Frontal cortex (tissue), 4 donors: ENCODE results near the gene RTTN. TPM values are rescaled to one million over a fixed set of nuclear protein-coding genes. Genes with fewer than 3 reads are reported as not detected.

Experiments
- DNase-seq, 2 donors: peaks; one replicate each; pipeline ENCODE4 v3.0.0; 2012; ENCODE audit warnings: low spot score in 2 of 2
- FAIRE-seq: peaks from 2 replicates; lab custom pipeline; 2012; peaks lifted over from hg19 to GRCh38; lab: Jason Lieb, UNC
- total RNA-seq: library from RNA; depleted of rRNA; stranded (reverse); fragments of >200 nt; gene quantifications from one replicate; pipeline ENCODE4 v1.2.3, GENCODE V29; 2014
- donor health status: control.
- donor health status: control.
- donor health status: control.

The RTTN gene
- total RNA-seq, 1 donor from 2014 or later, result 29.3 TPM

GRCh38 chr18:70089858-70090257, 115.6 kb downstream of the RTTN start:
- FAIRE-seq (no peak), DNase-seq (no peak)

GRCh38 chr18:70086085-70086484, 119.4 kb downstream of the RTTN start:
- FAIRE-seq, result no peak
- no peak for DNase-seq

GRCh38 chr18:70085641-70086040, 119.8 kb downstream of the RTTN start:
- no peak for FAIRE-seq
- DNase-seq, result no peak

- DNase-seq (no peak), FAIRE-seq (no peak)
Measured at GRCh38 chr18:70082430-70082829, 123.1 kb downstream of the RTTN start.

DNA sequence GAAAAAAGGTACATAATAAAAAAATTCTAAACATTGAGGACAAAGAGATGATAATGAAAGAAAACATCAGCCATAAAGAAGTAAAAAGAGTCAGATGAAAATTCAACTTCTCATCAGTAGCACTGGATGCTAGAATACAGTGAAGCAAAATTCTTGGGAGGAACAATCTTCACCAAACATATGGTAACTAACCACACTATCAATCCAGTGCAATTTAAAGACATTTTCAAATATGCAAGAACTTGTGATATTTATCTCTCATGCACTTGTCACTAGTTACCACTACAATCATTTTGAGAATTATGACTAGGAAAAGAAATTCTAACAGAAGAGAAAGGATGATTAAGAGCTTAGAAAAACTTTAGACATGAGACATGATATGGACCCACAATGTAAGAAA, 127.4 kb downstream of the RTTN start:
- FAIRE-seq, result no peak
- DNase-seq, result no peak

GRCh38 chr18:70075906-70076305, 129.6 kb downstream of the RTTN start:
- DNase-seq (no peak), FAIRE-seq (no peak)

DNA sequence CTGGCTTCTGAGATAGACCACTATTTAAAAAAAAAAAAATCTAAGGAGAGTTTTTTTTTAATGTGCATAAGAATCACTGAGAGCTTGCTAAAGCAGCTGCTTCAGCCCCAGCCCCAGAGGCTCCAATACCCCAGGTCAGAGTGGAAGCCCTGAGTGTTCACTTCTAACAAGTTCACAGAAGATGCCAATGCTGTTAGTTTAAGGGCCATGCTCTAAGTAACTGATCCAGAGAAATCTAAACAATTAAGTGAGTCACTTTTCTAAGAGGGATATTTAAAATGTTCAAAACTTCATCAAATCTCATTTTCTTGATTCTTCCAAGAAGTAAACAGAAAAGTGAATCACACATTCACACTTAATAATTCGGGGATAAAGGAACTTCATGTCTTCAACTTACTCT, 131.4 kb downstream of the RTTN start:
- FAIRE-seq (no peak), DNase-seq (no peak)

DNA sequence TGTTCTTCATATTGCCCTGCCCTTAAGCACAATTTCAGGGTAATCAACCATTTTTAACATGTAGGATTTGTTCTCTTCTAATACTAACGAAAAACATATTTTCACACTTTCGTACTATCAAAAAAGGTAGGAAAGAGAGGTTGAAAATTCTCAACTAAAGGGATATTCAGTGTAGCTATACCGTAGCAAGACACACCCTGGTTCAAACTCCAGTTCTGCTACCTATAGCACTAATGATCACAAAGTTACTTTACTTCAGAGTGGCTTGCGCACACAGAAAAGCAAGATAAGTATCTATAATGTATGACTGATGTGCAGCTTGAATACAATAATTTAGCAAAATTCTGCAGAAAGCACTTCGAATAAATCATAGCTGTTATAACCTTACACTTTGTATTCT, 132.1 kb downstream of the RTTN start:
- FAIRE-seq (no peak), DNase-seq (no peak)

- FAIRE-seq, result peak; percentile 13
- no peak for DNase-seq
Measured at GRCh38 chr18:70072678-70073077, 132.8 kb downstream of the RTTN start.

- FAIRE-seq (no peak), DNase-seq (no peak)
Measured at GRCh38 chr18:70069965-70070364, 135.5 kb downstream of the RTTN start.

DNA sequence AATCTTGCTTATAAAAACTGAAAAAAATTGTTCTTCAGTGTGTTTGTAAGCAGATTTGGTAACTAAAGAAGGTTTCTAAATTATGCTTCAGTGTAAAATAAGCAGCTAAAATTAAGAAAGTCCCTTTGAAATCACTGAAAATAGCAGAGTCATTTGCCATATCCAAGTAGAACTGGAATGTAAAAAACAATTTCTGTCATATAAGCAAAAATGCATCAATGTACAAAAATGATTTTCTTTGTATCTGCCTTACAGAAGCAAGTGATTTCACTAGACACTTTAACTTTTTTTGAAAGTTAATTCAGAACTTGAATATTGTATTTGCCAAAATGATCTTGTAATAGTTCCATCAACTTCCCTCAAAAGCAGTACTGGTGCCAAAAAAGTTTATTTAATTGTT, 136.1 kb downstream of the RTTN start:
- no peak for FAIRE-seq
- no peak for DNase-seq

GRCh38 chr18:70068981-70069380, 136.5 kb downstream of the RTTN start:
- FAIRE-seq, result no peak
- no peak for DNase-seq

GRCh38 chr18:70059684-70060083, 145.8 kb downstream of the RTTN start:
- DNase-seq, result no peak
- no peak for FAIRE-seq

DNA sequence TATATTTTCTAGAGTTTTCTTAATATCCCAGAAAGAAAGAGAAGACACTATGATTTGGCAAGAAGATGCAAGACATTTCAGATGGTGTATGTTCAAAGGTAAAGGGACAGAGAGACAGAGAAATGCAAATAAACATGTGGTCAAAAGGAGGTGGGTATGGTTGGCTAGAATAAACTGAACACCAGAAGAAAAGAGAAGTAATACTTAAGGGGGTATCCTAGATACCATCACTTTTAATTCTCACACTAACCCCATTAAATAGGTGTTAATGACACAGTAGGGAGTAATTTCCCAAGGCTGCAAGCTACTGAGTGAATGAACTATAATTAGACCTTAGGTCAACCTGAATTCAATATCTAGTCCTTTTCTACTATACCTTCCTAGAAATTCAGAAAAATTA, 146.6 kb downstream of the RTTN start:
- no peak for DNase-seq
- FAIRE-seq, result no peak

- DNase-seq, result no peak
- no peak for FAIRE-seq
Measured at GRCh38 chr18:70047931-70048603, 157.4 kb downstream of the RTTN start.

DNA sequence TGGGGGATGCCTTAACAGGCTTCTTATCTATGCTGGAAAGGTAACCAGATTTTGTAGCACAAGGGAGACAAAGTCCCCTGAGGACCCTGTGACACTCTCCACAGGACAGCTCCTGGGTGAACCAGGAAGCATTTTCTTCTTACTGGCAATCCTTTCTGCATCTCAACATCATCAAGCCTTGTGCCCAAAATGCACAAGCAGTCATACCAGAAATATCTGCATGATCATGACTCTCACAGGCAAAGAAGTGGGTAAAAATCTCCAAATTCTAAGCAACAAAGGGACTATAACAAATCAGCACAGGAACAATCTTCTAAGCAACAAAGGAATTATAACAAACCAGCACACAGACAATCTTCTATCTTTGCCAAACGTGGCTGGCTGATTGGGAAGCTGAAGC, 158.7 kb downstream of the RTTN start:
- FAIRE-seq (no peak), DNase-seq (no peak)

DNA sequence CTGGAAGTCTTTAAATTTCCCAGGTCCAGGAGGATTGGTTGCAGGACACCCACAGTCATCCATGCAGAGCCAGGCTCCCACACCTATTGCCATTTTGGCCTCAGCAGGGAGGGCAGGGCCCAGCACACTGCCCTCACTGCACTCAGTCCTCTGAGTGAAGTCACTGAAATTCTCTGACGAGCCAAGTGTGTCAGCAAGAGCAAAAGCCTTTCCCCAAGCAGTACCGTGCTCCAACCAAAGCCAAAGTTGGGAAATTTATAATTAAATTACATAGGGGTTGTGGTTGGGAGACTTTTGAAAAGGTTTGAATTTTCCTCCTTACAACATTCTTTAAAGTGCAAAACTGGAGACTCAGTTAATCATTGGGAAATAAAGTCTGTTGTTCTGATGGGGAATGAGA, 159.3 kb downstream of the RTTN start:
- DNase-seq (no peak), FAIRE-seq (no peak)

GRCh38 chr18:70044632-70045031, 160.9 kb downstream of the RTTN start:
- FAIRE-seq (no peak), DNase-seq (no peak)

DNA sequence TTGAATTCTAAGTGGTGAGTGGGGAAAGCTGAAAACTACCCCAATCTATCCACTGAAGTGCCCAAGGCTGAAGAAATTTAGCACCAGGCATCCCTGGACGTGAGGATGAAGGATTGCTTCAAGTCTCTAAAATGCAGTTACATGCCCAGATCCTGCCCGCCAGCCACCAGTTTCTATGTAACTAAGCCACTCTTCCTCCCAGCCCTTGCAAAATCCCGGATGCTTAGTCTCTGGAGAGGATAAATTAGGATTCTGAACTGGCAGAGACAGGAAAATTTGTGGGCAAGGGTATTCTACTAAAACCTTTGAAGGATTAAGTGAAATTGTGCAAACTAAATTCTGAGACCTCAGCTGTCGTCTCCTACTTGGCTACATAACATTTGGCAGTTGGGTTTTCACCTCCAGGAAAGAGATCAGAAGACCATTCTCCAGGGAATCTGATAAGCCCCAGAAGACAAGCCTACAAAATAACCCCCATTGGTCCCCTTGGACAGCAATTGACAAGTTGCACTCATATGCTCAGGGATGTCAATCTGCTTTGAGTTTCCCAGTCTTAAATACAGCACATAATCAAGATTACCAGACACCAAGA, 163.9 kb downstream of the RTTN start:
- DNase-seq (no peak), FAIRE-seq (no peak)

DNA sequence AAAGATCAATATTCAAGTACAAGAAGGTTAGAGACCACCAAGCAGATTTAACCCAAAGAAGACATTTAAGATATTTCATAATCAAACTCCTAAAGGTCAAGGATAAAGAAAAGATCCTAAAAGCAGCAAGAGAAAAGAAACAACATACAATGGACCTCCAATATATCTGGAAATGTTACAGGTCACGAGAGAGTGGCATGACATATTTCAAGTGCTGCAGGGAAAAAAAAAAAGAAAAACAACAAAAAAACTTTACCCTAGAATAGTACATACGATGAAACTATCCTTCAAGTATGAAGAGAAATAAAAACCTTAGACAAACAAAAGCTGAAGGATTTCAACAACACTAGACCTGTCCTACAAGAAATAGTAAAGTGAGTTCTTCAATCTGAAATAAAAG, 166.3 kb downstream of the RTTN start:
- no peak for FAIRE-seq
- no peak for DNase-seq

DNA sequence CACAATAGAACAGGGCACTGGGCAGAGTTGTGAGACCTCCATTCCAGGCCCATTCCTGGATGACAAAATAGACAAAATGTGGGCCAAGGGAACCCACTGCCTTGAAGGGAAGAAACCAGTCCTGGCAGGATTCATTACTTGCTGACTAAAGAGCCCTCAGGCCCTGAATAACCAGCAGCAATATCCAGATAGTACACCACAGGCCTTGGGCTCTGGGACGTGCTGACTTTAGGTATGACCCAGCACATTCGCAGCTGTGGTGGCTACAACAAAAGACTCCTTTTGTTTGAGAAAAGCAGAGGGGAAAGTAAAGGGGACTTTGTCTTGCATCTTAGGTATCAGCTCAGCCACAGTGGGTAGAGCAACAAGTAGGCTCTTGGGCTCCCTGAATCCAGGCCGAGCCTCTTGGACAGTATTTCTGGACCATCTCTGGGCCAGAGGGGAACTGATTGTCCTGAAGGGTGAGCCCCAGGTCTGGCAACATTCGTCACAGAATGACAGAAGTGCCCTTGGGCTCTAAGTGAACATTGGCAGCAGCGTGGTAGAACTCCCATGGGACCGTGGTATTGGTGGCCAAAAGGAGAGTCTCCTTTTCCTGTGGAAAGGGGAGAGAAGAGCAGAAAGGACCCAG, 167.9 kb downstream of the RTTN start:
- FAIRE-seq (no peak), DNase-seq (no peak)
